GM23338 (cell line): ENCODE data around the gene SORCS3. TPM values are rescaled to one million over a fixed set of nuclear protein-coding genes. Genes with fewer than 3 reads are reported as not detected.

Source experiments
- ATAC-seq: fragments of 200-7000 bp; cut with Tn5 transposase; 3 replicates; pipeline ENCODE4 v1.9.1; 2020
- DNase-seq: peaks from one replicate; pipeline ENCODE4 v3.0.0-alpha.2; 2015; ENCODE audit warnings: low spot score
- H2AFZ ChIP-seq: fragments of 200-600 bp; sonication (generic); 2 replicates; pipeline ENCODE4 v1.8.0; 2016; ENCODE audit warnings: antibody characterized with exemption, mild to moderate bottlenecking, moderate library complexity
- H3F3A ChIP-seq: fragments of 200-600 bp; sonication (generic); replicated peaks from 2 replicates; pipeline ENCODE4 v1.8.0; 2017; ENCODE audit warnings: antibody characterized with exemption, mixed run types, low read depth
- H3K27ac ChIP-seq: fragments of 200-600 bp; sonication (generic); 2 replicates; pipeline ENCODE4 v1.6.1; 2016; ENCODE audit warnings: low read depth
- H3K27me3 ChIP-seq: fragments of 200-600 bp; sonication (generic); 2 replicates; pipeline ENCODE4 v1.8.0; 2016; ENCODE audit warnings: mild to moderate bottlenecking, mixed run types, moderate library complexity; ENCODE audit not compliant: insufficient read depth
- H3K36me3 ChIP-seq: fragments of 200-600 bp; sonication (generic); 2 replicates; pipeline ENCODE4 v1.8.0; 2016; ENCODE audit warnings: mild to moderate bottlenecking; ENCODE audit not compliant: insufficient read depth
- H3K4me1 ChIP-seq: fragments of 200-600 bp; sonication (generic); 2 replicates; pipeline ENCODE4 v1.8.0; 2016; ENCODE audit warnings: mild to moderate bottlenecking, moderate library complexity; ENCODE audit not compliant: insufficient read depth
- H3K4me2 ChIP-seq: fragments of 200-600 bp; sonication (generic); 2 replicates; pipeline ENCODE4 v1.7.1; 2017; ENCODE audit warnings: mixed run types
- H3K4me3 ChIP-seq: fragments of 200-600 bp; sonication (generic); 2 replicates; pipeline ENCODE4 v1.6.1; 2016; ENCODE audit warnings: mixed run types
- H3K79me2 ChIP-seq: fragments of 200-600 bp; sonication (generic); replicated peaks from 2 replicates; pipeline ENCODE4 v1.8.0; 2017; ENCODE audit warnings: mild to moderate bottlenecking; ENCODE audit not compliant: insufficient read depth
- H3K9me2 ChIP-seq: fragments of 200-600 bp; sonication (generic); 2 replicates; pipeline ENCODE4 v1.8.0; 2017; ENCODE audit not compliant: insufficient read depth
- H4K20me1 ChIP-seq: fragments of 200-600 bp; sonication (generic); replicated peaks from 2 replicates; pipeline ENCODE4 v1.8.0; 2017; ENCODE audit warnings: mild to moderate bottlenecking; ENCODE audit not compliant: insufficient read depth
- H3K27ac Mint-ChIP-seq: 2 replicates; pipeline ENCODE4 v1.8.0; 2020; ENCODE audit warnings: inconsistent platforms, mild to moderate bottlenecking, moderate library complexity, mixed read lengths
- H3K27me3 Mint-ChIP-seq: 3 replicates; pipeline ENCODE4 v1.8.0; 2022; ENCODE audit warnings: low read depth, mild to moderate bottlenecking, moderate library complexity, mixed read lengths, inconsistent platforms; ENCODE audit not compliant: insufficient read depth, poor library complexity
- H3K36me3 Mint-ChIP-seq: 3 replicates; pipeline ENCODE4 v1.8.0; 2021; ENCODE audit warnings: low read depth, mild to moderate bottlenecking, inconsistent platforms, moderate library complexity, mixed read lengths
- H3K4me1 Mint-ChIP-seq: 3 replicates; pipeline ENCODE4 v1.8.0; 2020; ENCODE audit warnings: mild to moderate bottlenecking, inconsistent platforms, mixed read lengths
- H3K4me3 Mint-ChIP-seq: 3 replicates; pipeline ENCODE4 v1.8.0; 2021; ENCODE audit warnings: moderate library complexity, mild to moderate bottlenecking, inconsistent platforms, mixed read lengths
- H3K9me3 Mint-ChIP-seq: 3 replicates; pipeline ENCODE4 v1.8.0; 2020; ENCODE audit warnings: moderate library complexity, mild to moderate bottlenecking, inconsistent platforms, mixed read lengths
- CREB1 ChIP-seq: fragments of 250-450 bp; sonication (Bioruptor Pico); IDR thresholded peaks from 2 replicates; pipeline ENCODE4 v1.5.0; 2020; ENCODE audit warnings: low read depth, mild to moderate bottlenecking, moderate library complexity
- CTCF ChIP-seq, 2 experiments: fragments of 200-600 bp in 1 of 2; sonication (generic) in 1 of 2; conservative IDR thresholded peaks; 2 replicates each; pipeline versions ENCODE4 v1.5.1 to v1.6.1; 2016 to 2017; ENCODE audit warnings: antibody characterized with exemption in 2 of 2, low read depth in 2 of 2, mild to moderate bottlenecking in 2 of 2, moderate library complexity in 1 of 2
- ETS1 ChIP-seq: IDR thresholded peaks from 2 replicates; pipeline ENCODE4 v1.6.1; 2016; ENCODE audit warnings: antibody characterized with exemption
- EZH2 ChIP-seq: fragments of 200-600 bp; sonication (generic); IDR thresholded peaks from one replicate; pipeline ENCODE4 v1.8.0; 2017; ENCODE audit warnings: antibody characterized with exemption, mild to moderate bottlenecking, low read depth; ENCODE audit not compliant: unreplicated experiment
- EZH2phosphoT487 ChIP-seq: fragments of 200-600 bp; sonication (generic); IDR thresholded peaks from one replicate; pipeline ENCODE4 v1.8.1; 2018; ENCODE audit warnings: antibody characterized with exemption; ENCODE audit not compliant: unreplicated experiment
- JUNB ChIP-seq: IDR thresholded peaks from one replicate; pipeline ENCODE4 v1.6.1; 2016; ENCODE audit warnings: antibody characterized with exemption; ENCODE audit not compliant: unreplicated experiment
- NANOG ChIP-seq: IDR thresholded peaks from 2 replicates; pipeline ENCODE4 v1.6.1; 2016; ENCODE audit warnings: antibody characterized with exemption, borderline replicate concordance
- POLR2AphosphoS5 ChIP-seq: IDR thresholded peaks from 2 replicates; pipeline ENCODE4 v1.6.1; 2016; ENCODE audit warnings: antibody characterized with exemption, low read depth
- STAT1 ChIP-seq: IDR thresholded peaks from one replicate; pipeline ENCODE4 v1.6.1; 2016; ENCODE audit warnings: antibody characterized with exemption; ENCODE audit not compliant: unreplicated experiment
- ZNF114 ChIP-seq: fragments of 250-450 bp; sonication (Bioruptor Pico); IDR thresholded peaks from 2 replicates; pipeline ENCODE4 v1.5.0; 2020; ENCODE audit warnings: mild to moderate bottlenecking, moderate library complexity
- ZNF331 ChIP-seq: fragments of 250-450 bp; sonication (Bioruptor Pico); IDR thresholded peaks from 2 replicates; pipeline ENCODE4 v1.5.0; 2020; ENCODE audit warnings: low read depth, mild to moderate bottlenecking, moderate library complexity
- ZNF462 ChIP-seq: fragments of 250-450 bp; sonication (Bioruptor Pico); IDR thresholded peaks from 2 replicates; pipeline ENCODE4 v1.5.0; 2020; ENCODE audit warnings: mild to moderate bottlenecking, moderate library complexity
- polyA plus RNA-seq: library from polyadenylated mRNA; unstranded; fragments of >200 nt; fragmentation: Nextera tagmentation; extraction: Ambion mirVana; gene quantifications from 2 replicates; pipeline ENCODE4 v1.2.1, GENCODE V29; 2016
- total RNA-seq: library from RNA; depleted of rRNA; stranded (reverse); fragments of >200 nt; shearing (Covaris generic); gene quantifications from 2 replicates; pipeline ENCODE4 v1.2.3, GENCODE V29; 2014

Gene SORCS3
- total and polyA plus RNA-seq, 2 experiments from 2014 or later, result 0.37 to 1.4 TPM

GRCh38 chr10:105001269-105001668, 360.2 kb downstream of the SORCS3 start:
- no peak overlapping the region for H2AFZ ChIP-seq
- H3K4me3 ChIP-seq, result no peak overlapping the region
- H3K4me2 ChIP-seq, result no peak overlapping the region
- DNase-seq (no peak), ATAC-seq (no peak)
- H3K27ac ChIP-seq, result no peak overlapping the region
- no peaks in the 10 kb centered on the region for H3F3A ChIP-seq
- H3K79me2 ChIP-seq, result no peaks in the 10 kb centered on the region
- Mint-ChIP-seq H3K27me3 (no peaks in the 10 kb centered on the region), H3K36me3 (no peaks in the 10 kb centered on the region), H3K27ac (no peak overlapping the region), H3K4me1 (peaks cover 10% of the 10 kb centered on the region), H3K4me3 (no peak overlapping the region), H3K9me3 (no peaks in the 10 kb centered on the region)
- H3K36me3 ChIP-seq, result no peaks in the 10 kb centered on the region
- no peaks in the 10 kb centered on the region for H4K20me1 ChIP-seq
- peaks cover 11% of the 10 kb centered on the region for H3K4me1 ChIP-seq
- no peak for TF ChIP-seq EZH2
- no peak for TF ChIP-seq CTCF (conservative IDR thresholded peaks at IDR 0.05; ENCODE audit: low read depth in 2 of 2)
- TF ChIP-seq CREB1, result no peak
- no peak for TF ChIP-seq POLR2AphosphoS5
- no peak for TF ChIP-seq ETS1
- TF ChIP-seq ZNF331 (CRISPR knock-in tag), result no peak
- no peak for TF ChIP-seq NANOG
- no peak for TF ChIP-seq JUNB
- TF ChIP-seq ZNF114 (CRISPR knock-in tag), result no peak
- TF ChIP-seq ZNF462 (CRISPR knock-in tag), result no peak
- no peak for TF ChIP-seq STAT1
- TF ChIP-seq EZH2phosphoT487, result no peak
- no peaks in the 10 kb centered on the region for H3K27me3 ChIP-seq
- H3K9me2 ChIP-seq, result no peaks in the 10 kb centered on the region
